Adrenal gland (tissue), 12 donors: ENCODE results near the gene GRAP. TPM values are rescaled to one million over a fixed set of nuclear protein-coding genes. Genes with fewer than 3 reads are reported as not detected.

Source experiments
- DNase-seq, 7 donors: peaks; one replicate each; pipeline ENCODE4 v3.0.0-alpha.2; 2019 to 2020
- H3K27ac ChIP-seq, 5 donors: fragments of 200-600 bp; sonication (generic) in 4 of 5; 1 replicate in 3 of 5; 2 replicates in 2 of 5; pipeline versions ENCODE4 v1.5.1 to v1.8.0; 2016 to 2020; ENCODE audit warnings: mild to moderate bottlenecking in 1 of 5
- H3K27me3 ChIP-seq: fragments of 200-600 bp; 2 replicates; pipeline ENCODE4 v1.8.0; 2021
- H3K36me3 ChIP-seq, 2 donors: fragments of 200-600 bp; replicated peaks in 1 of 2; 1 replicate in 1 of 2; 2 replicates in 1 of 2; pipeline versions ENCODE4 v1.5.1 to v1.8.0; 2018 to 2022
- H3K4me1 ChIP-seq, 2 donors: fragments of 200-600 bp; replicated peaks in 1 of 2; 1 replicate in 1 of 2; 2 replicates in 1 of 2; pipeline versions ENCODE4 v1.5.1 to v1.8.0; 2018 to 2021
- H3K4me3 ChIP-seq, 4 donors: fragments of 200-600 bp; sonication (generic) in 3 of 4; one replicate each; pipeline ENCODE4 v1.5.1; 2016 to 2018
- H3K9me3 ChIP-seq, 3 donors: fragments of 200-600 bp; sonication (generic) in 1 of 3; replicated peaks in 1 of 3; 1 replicate in 2 of 3; 2 replicates in 1 of 3; pipeline versions ENCODE4 v1.5.1 to v1.8.0; 2016 to 2021
- CTCF ChIP-seq, 6 experiments: fragments of 450-650 bp in 4 of 6; fragments of 200-600 bp in 2 of 6; sonication (generic) in 1 of 6; IDR thresholded peaks; 1 replicate in 5 of 6; 2 replicates in 1 of 6; pipeline versions ENCODE4 v1.5.1 to v1.8.0; 2016 to 2021; ENCODE audit warnings: antibody characterized with exemption in 6 of 6, mild to moderate bottlenecking in 2 of 6, moderate library complexity in 1 of 6
- POLR2A ChIP-seq, 2 donors: fragments of 450-650 bp; IDR thresholded peaks; one replicate each; pipeline ENCODE4 v1.6.1; 2017; ENCODE audit warnings: antibody characterized with exemption in 2 of 2, mild to moderate bottlenecking in 2 of 2, moderate library complexity in 1 of 2
- WGBS, 4 donors: extraction: QIAGEN DNeasy Blood & Tissue Kit in 2 of 4; methylation state at CpG; one replicate each; pipeline versions ENCODE4 v1.1.5 to v1.1.7; 2013 to 2017; 5-methylcytosine and 5-hydroxymethylcytosine counted together
- intact Hi-C, 2 donors: fragments of 100-400 bp; cut with DNase I; formaldehyde crosslinking; loops; one replicate each; pipeline versions ENCODE4 v1.14.1 to v1.15.0; 2022 to 2023
- polyA plus RNA-seq, 3 donors: library from polyadenylated mRNA; stranded (reverse); fragments of 200-250 nt in 2 of 3; fragments of 350-450 nt in 1 of 3; fragmentation: Illumina TruSeq in 1 of 3; extraction: RNeasy Lipid Tissue Mini Kit (QIAGEN cat#74804) in 1 of 3; gene quantifications; one replicate each; pipeline ENCODE4 v1.2.3, GENCODE V29; 2013 to 2014
- total RNA-seq, 9 donors: library from RNA; depleted of rRNA in 4 of 9; stranded (reverse); fragments of >200 nt in 4 of 9; fragments of 120-200 nt in 1 of 9; fragmentation: NEBNext Ultra II Directional in 1 of 9; extraction: Animal tissue kit (Norgen Biotek cat#: 25700) in 1 of 9; gene quantifications; one replicate each; pipeline versions ENCODE4 v1.1.0 to v1.2.4, GENCODE V29; 2013 to 2023
- donor health status: healthy with polysubstance abuse.
- donor health status: Bipolar disorder and iron deficiency.
- donor health status: DM: yes; HTN: yes; CAD: no.
- donor health status: DM: no; HTN: no; CAD: no.
- donor health status: DM: no; HTN: no; CAD: no.
- donor health status: DM: yes; HTN: yes; CAD: no.

GRAP gene
- total and polyA plus RNA-seq, 12 donors, result 1.7 to 17.0 (median 7.5) TPM

GRCh38 chr17:19017401-19017800 is 29.4 kb downstream of the GRAP start:
- Histone ChIP-seq H3K27ac (no peak overlapping the region), H3K36me3 (no peaks in the 10 kb centered on the region), H3K27me3 (no peaks in the 10 kb centered on the region), H3K4me1 (no peaks in the 10 kb centered on the region), H3K4me3 (no peak overlapping the region), H3K9me3 (no peaks in the 10 kb centered on the region)
- DNase-seq, result no peak
- TF ChIP-seq CTCF (IDR thresholded peaks at IDR 0.05) (no peak), POLR2A (IDR thresholded peaks at IDR 0.05) (no peak)
- WGBS, 4 donors, result 76 to 80% (median 78%) methylated on average over 6 to 12 of the region's 12 CpGs
- intact Hi-C loops, result no loop called here

- no peaks in the 10 kb centered on the region for H3K27me3 ChIP-seq
- no peak overlapping the region for H3K27ac ChIP-seq
- no peak overlapping the region for H3K4me3 ChIP-seq
- H3K4me1 ChIP-seq, result no peaks in the 10 kb centered on the region
- no peak for DNase-seq
- TF ChIP-seq CTCF (IDR thresholded peaks at IDR 0.05) (no peak), POLR2A (IDR thresholded peaks at IDR 0.05) (no peak)
- H3K9me3 ChIP-seq, result no peaks in the 10 kb centered on the region
- intact Hi-C loops, result no loop called here
- WGBS, 4 donors, result 17 to 56% (median 55%) methylated on average over 1 to 7 of the region's 7 CpGs
- H3K36me3 ChIP-seq, result no peaks in the 10 kb centered on the region
Measured at GRCh38 chr17:19016881-19017280, 29.9 kb downstream of the GRAP start.

GRCh38 chr17:19016297-19016696 is 30.5 kb downstream of the GRAP start:
- Histone ChIP-seq H3K9me3 (no peaks in the 10 kb centered on the region), H3K27ac (no peak overlapping the region), H3K4me3 (no peak overlapping the region), H3K27me3 (no peaks in the 10 kb centered on the region), H3K36me3 (no peaks in the 10 kb centered on the region), H3K4me1 (no peaks in the 10 kb centered on the region)
- TF ChIP-seq CTCF (IDR thresholded peaks at IDR 0.05), result no peak
- intact Hi-C loops, result no loop called here
- DNase-seq, result no peak
- 82 to 93% (median 91%) methylated on average over 5 to 8 of the region's 8 CpGs for WGBS, 4 donors

GRCh38 chr17:19015428-19015827 is 31.3 kb downstream of the GRAP start:
- DNase-seq, result no peak
- Histone ChIP-seq H3K27ac (no peak overlapping the region), H3K27me3 (no peaks in the 10 kb centered on the region), H3K36me3 (no peaks in the 10 kb centered on the region), H3K4me1 (no peaks in the 10 kb centered on the region), H3K9me3 (no peaks in the 10 kb centered on the region), H3K4me3 (no peak overlapping the region)
- 81 to 87% (median 85%) methylated on average over 7 of the region's 7 CpGs for WGBS, 4 donors
- intact Hi-C loops, result no loop called here
- TF ChIP-seq POLR2A (IDR thresholded peaks at IDR 0.05) (no peak), CTCF (IDR thresholded peaks at IDR 0.05) (no peak)
